Caco-2 (cell line): Measurements from ENCODE around the gene ACAA1. TPM values are rescaled to one million over a fixed set of nuclear protein-coding genes. Genes with fewer than 3 reads are reported as not detected.
A peak's percentile ranks its signal among the peaks of the same experiment; 100 is the strongest.

Experiments
- BruUV-seq: library from RNA; stranded (reverse); fragments of 400-500 nt; replicated peaks from 2 replicates; lab custom pipeline; 2021; lab: Mats Ljungman, UMichigan
- CTCF ChIA-PET: fragments of 300-600 bp; sonication (Branson Sonifier 250); formaldehyde crosslinking; loops from one replicate; lab custom pipeline; 2022; ENCODE audit warnings: antibody characterized with exemption; lab: Charles Lee
- POLR2A ChIA-PET: fragments of 300-600 bp; sonication (Branson Sonifier 250); formaldehyde crosslinking; loops from one replicate; lab custom pipeline; 2022; ENCODE audit warnings: antibody characterized with exemption; lab: Charles Lee
- DNase-seq, 2 experiments: peaks; one replicate each; pipeline versions ENCODE4 v3.0.0 to v3.0.0-alpha.2; 2020 to 2022
- H3K27me3 ChIP-seq: replicated peaks from 2 replicates; pipeline ENCODE4 v1.6.0; 2011; ENCODE audit warnings: low read length; ENCODE audit not compliant: control insufficient read depth, insufficient read depth
- H3K36me3 ChIP-seq: 2 replicates; pipeline ENCODE4 v1.5.1; 2011; ENCODE audit warnings: low read length; ENCODE audit not compliant: control insufficient read depth, insufficient read depth
- H3K4me1 ChIP-seq: fragments of 250-450 bp; sonication (Bioruptor Pico); 2 replicates; pipeline ENCODE4 v1.5.1; 2020; ENCODE audit warnings: mild to moderate bottlenecking
- H3K4me3 ChIP-seq: 2 replicates; pipeline ENCODE4 v1.5.1; 2011; ENCODE audit warnings: low read depth, mild to moderate bottlenecking, control low read depth, low read length
- H3K9me3 ChIP-seq: fragments of 250-450 bp; sonication (Bioruptor Pico); 2 replicates; pipeline ENCODE4 v1.5.1; 2020; ENCODE audit warnings: mild to moderate bottlenecking, moderate library complexity
- H3K27ac Mint-ChIP-seq: one replicate; pipeline ENCODE4 v1.8.0; 2022; ENCODE audit warnings: mixed read lengths; ENCODE audit not compliant: unreplicated experiment
- H3K27me3 Mint-ChIP-seq: one replicate; pipeline ENCODE4 v1.8.0; 2022; ENCODE audit warnings: mixed read lengths; ENCODE audit not compliant: insufficient read depth, unreplicated experiment
- H3K36me3 Mint-ChIP-seq: one replicate; pipeline ENCODE4 v1.8.0; 2022; ENCODE audit warnings: mild to moderate bottlenecking, mixed read lengths; ENCODE audit not compliant: insufficient read depth, unreplicated experiment
- H3K4me1 Mint-ChIP-seq: one replicate; pipeline ENCODE4 v1.8.0; 2022; ENCODE audit warnings: low read depth, mixed read lengths; ENCODE audit not compliant: unreplicated experiment
- H3K4me3 Mint-ChIP-seq: one replicate; pipeline ENCODE4 v1.8.0; 2022; ENCODE audit warnings: mild to moderate bottlenecking, moderate library complexity, mixed read lengths; ENCODE audit not compliant: unreplicated experiment
- H3K9me3 Mint-ChIP-seq: one replicate; pipeline ENCODE4 v1.8.0; 2022; ENCODE audit warnings: mixed read lengths; ENCODE audit not compliant: unreplicated experiment
- CTCF ChIP-seq, 2 experiments: fragments of 200-600 bp in 1 of 2; IDR thresholded peaks; 1 replicate in 1 of 2; 2 replicates in 1 of 2; pipeline versions ENCODE4 v1.5.1 to v1.8.0; 2011 to 2022; ENCODE audit warnings: antibody characterized with exemption in 1 of 2, control low read depth in 1 of 2, inconsistent platforms in 1 of 2, low read depth in 1 of 2, low read length in 1 of 2, mild to moderate bottlenecking in 1 of 2, moderate library complexity in 1 of 2; ENCODE audit not compliant: insufficient read depth in 1 of 2, severe bottlenecking in 1 of 2, unreplicated experiment in 1 of 2
- intact Hi-C: fragments of 100-400 bp; cut with micrococcal nuclease; formaldehyde crosslinking; loops from one replicate; pipeline ENCODE4 v1.10.0; 2022; ENCODE audit not compliant: unreplicated experiment
- total RNA-seq: library from RNA; stranded (reverse); gene quantifications from 2 replicates; pipeline ENCODE4 v1.2.3, GENCODE V29; 2022

The ACAA1 gene
- total RNA-seq, 1 experiment from 2014 or later, result 139 TPM

- no peaks in the 10 kb centered on the region for H3K9me3 Mint-ChIP-seq
- H3K4me3 Mint-ChIP-seq, result no peak overlapping the region
- peaks cover 17% of the 10 kb centered on the region for H3K36me3 Mint-ChIP-seq
- Histone ChIP-seq H3K27me3 (no peaks in the 10 kb centered on the region), H3K9me3 (no peaks in the 10 kb centered on the region), H3K4me1 (peaks cover 14% of the 10 kb centered on the region), H3K4me3 (no peak overlapping the region), H3K36me3 (no peaks in the 10 kb centered on the region)
- BruUV-seq, result no TSS peak
- intact Hi-C loops, result no loop called here
- POLR2A ChIA-PET, result no interaction called here
- peaks cover 6% of the 10 kb centered on the region for H3K4me1 Mint-ChIP-seq
- no peak for TF ChIP-seq CTCF (IDR thresholded peaks at IDR 0.05; ENCODE audit: insufficient read depth in 1 of 2, low read depth in 1 of 2, low read length in 1 of 2, severe bottlenecking in 1 of 2, unreplicated experiment in 1 of 2)
- DNase-seq, result peak in 1 of 2 experiments; percentile 35
- CTCF ChIA-PET, result interaction anchor here (0.5 to 1.2 kb wide), 2 partner anchors 158 to 1327 kb away, joined by 3 to 5 read pairs; no protein-coding TSS in a partner anchor
- H3K27me3 Mint-ChIP-seq, result no peaks in the 10 kb centered on the region
- H3K27ac Mint-ChIP-seq, result no peak overlapping the region
Observed at GRCh38 chr3:38140326-38141172, 3.6 kb upstream of the ACAA1 start.

- H3K9me3 Mint-ChIP-seq, result no peaks in the 10 kb centered on the region
- BruUV-seq, result no TSS peak
- H3K36me3 Mint-ChIP-seq, result peaks cover 18% of the 10 kb centered on the region
- Histone ChIP-seq H3K27me3 (no peaks in the 10 kb centered on the region), H3K4me3 (peak overlapping the region; percentile 89), H3K9me3 (no peaks in the 10 kb centered on the region), H3K36me3 (no peaks in the 10 kb centered on the region), H3K4me1 (peaks cover 21% of the 10 kb centered on the region)
- peak overlapping the region; percentile 82 for H3K27ac Mint-ChIP-seq
- intact Hi-C loops, result loop anchor here (5.0 to 10.0 kb wide), 2 partner anchors 98 to 315 kb away; partner anchors contain the start of gene ACVR2B
- H3K4me1 Mint-ChIP-seq, result peaks cover 14% of the 10 kb centered on the region
- peak overlapping the region; percentile 95 for H3K4me3 Mint-ChIP-seq
- H3K27me3 Mint-ChIP-seq, result no peaks in the 10 kb centered on the region
- ChIA-PET POLR2A (no interaction called here), CTCF (interaction anchor here (0.5 to 1.7 kb wide), 2 partner anchors 25 to 1327 kb away, joined by 3 to 7 read pairs; partner anchors contain the start of gene OXSR1)
- DNase-seq, result no peak
- TF ChIP-seq CTCF (IDR thresholded peaks at IDR 0.05; ENCODE audit: insufficient read depth in 1 of 2, low read depth in 1 of 2, low read length in 1 of 2, severe bottlenecking in 1 of 2, unreplicated experiment in 1 of 2), result no peak
Observed at GRCh38 chr3:38139652-38140051, 2.7 kb upstream of the ACAA1 start.

GRCh38 chr3:38139191-38139590 is 2.3 kb upstream of the ACAA1 start:
- H3K4me3 Mint-ChIP-seq, result peak overlapping the region; percentile 95
- H3K27ac Mint-ChIP-seq, result peak overlapping the region; percentile 82

More at GRCh38 chr3:38139191-38139590, 2.3 kb upstream of the ACAA1 start:
- H3K27me3 ChIP-seq, result no peaks in the 10 kb centered on the region
- no peak for TF ChIP-seq CTCF (IDR thresholded peaks at IDR 0.05; ENCODE audit: insufficient read depth in 1 of 2, low read depth in 1 of 2, low read length in 1 of 2, severe bottlenecking in 1 of 2, unreplicated experiment in 1 of 2)
- ChIA-PET POLR2A (no interaction called here), CTCF (interaction anchor here (1.7 kb wide), 1 partner anchor 26 kb away, joined by 7 read pairs; the partner anchor contains the start of gene OXSR1)
- TSS peak; percentile 0 for BruUV-seq
- peaks cover 18% of the 10 kb centered on the region for H3K4me1 Mint-ChIP-seq
- intact Hi-C loops, result loop anchor here (5.0 to 10.0 kb wide), 2 partner anchors 98 to 316 kb away; partner anchors contain the start of gene ACVR2B
- H3K36me3 ChIP-seq, result no peaks in the 10 kb centered on the region
- peaks cover 26% of the 10 kb centered on the region for H3K4me1 ChIP-seq
- DNase-seq, result no peak
- peaks cover 22% of the 10 kb centered on the region for H3K36me3 Mint-ChIP-seq
- no peaks in the 10 kb centered on the region for H3K9me3 Mint-ChIP-seq
- peak overlapping the region; percentile 89 for H3K4me3 ChIP-seq
- H3K9me3 ChIP-seq, result no peaks in the 10 kb centered on the region
- H3K27me3 Mint-ChIP-seq, result no peaks in the 10 kb centered on the region
